H9 (cell line): ENCODE data around the gene NPTX2. TPM values are rescaled to one million over a fixed set of nuclear protein-coding genes. Genes with fewer than 3 reads are reported as not detected.
A peak's percentile ranks its signal among the peaks of the same experiment; 100 is the strongest.

Source experiments
- DNase-seq: peaks from one replicate; pipeline ENCODE4 v3.0.0-alpha.2; 2017
- H2AFZ ChIP-seq: one replicate; pipeline ENCODE4 v1.6.1; 2013; ENCODE audit warnings: mild to moderate bottlenecking, low read length, control low read depth, moderate library complexity
- H2AK5ac ChIP-seq: 2 replicates; pipeline ENCODE4 v1.6.1; 2013; ENCODE audit warnings: low read length, control low read depth, mixed read lengths; ENCODE audit not compliant: insufficient read length
- H2BK120ac ChIP-seq: one replicate; pipeline ENCODE4 v1.6.1; 2013; ENCODE audit warnings: low read depth, mild to moderate bottlenecking, low read length, control low read depth, inconsistent platforms; ENCODE audit not compliant: poor library complexity, severe bottlenecking
- H2BK12ac ChIP-seq: 2 replicates; pipeline ENCODE4 v1.6.1; 2013; ENCODE audit warnings: low read length, control low read depth, mixed read lengths, low read depth; ENCODE audit not compliant: insufficient read length
- H2BK15ac ChIP-seq: 2 replicates; pipeline ENCODE4 v1.6.1; 2013; ENCODE audit warnings: low read depth, low read length, control low read depth
- H2BK20ac ChIP-seq: one replicate; pipeline ENCODE4 v1.6.1; 2013; ENCODE audit warnings: low read depth, mild to moderate bottlenecking, low read length, control low read depth, inconsistent platforms; ENCODE audit not compliant: poor library complexity, severe bottlenecking
- H2BK5ac ChIP-seq: 2 replicates; pipeline ENCODE4 v1.6.1; 2013; ENCODE audit warnings: low read length, control low read depth, mixed read lengths; ENCODE audit not compliant: insufficient read length
- H3K14ac ChIP-seq: 2 replicates; pipeline ENCODE4 v1.6.1; 2013; ENCODE audit warnings: low read length, control low read depth; ENCODE audit not compliant: insufficient read depth
- H3K18ac ChIP-seq: 2 replicates; pipeline ENCODE4 v1.6.1; 2013; ENCODE audit warnings: low read depth, mild to moderate bottlenecking, mixed read lengths, low read length, control low read depth; ENCODE audit not compliant: insufficient read length
- H3K23ac ChIP-seq: 2 replicates; pipeline ENCODE4 v1.6.1; 2013; ENCODE audit warnings: low read length, control low read depth, mixed read lengths, low read depth; ENCODE audit not compliant: insufficient read length
- H3K23me2 ChIP-seq: 2 replicates; pipeline ENCODE4 v1.6.1; 2013; ENCODE audit warnings: low read depth, mild to moderate bottlenecking, mixed read lengths, low read length, control low read depth; ENCODE audit not compliant: insufficient read length, poor library complexity, severe bottlenecking
- H3K27ac ChIP-seq: 2 replicates; pipeline ENCODE4 v1.5.1; 2013; ENCODE audit warnings: low read length, control low read depth, mixed read lengths, low read depth; ENCODE audit not compliant: insufficient read length
- H3K27me3 ChIP-seq: 2 replicates; pipeline ENCODE4 v1.6.1; 2013; ENCODE audit warnings: low read length, control low read depth, inconsistent platforms; ENCODE audit not compliant: insufficient read depth
- H3K4ac ChIP-seq: 2 replicates; pipeline ENCODE4 v1.6.1; 2013; ENCODE audit warnings: low read depth, mild to moderate bottlenecking, control low read depth, inconsistent platforms, low read length, moderate library complexity
- H3K4me1 ChIP-seq: 2 replicates; pipeline ENCODE4 v1.6.1; 2013; ENCODE audit warnings: low read length, control low read depth, inconsistent platforms; ENCODE audit not compliant: insufficient read depth
- H3K4me2 ChIP-seq: 2 replicates; pipeline ENCODE4 v1.6.1; 2013; ENCODE audit warnings: low read length, control low read depth, mixed read lengths; ENCODE audit not compliant: insufficient read length, insufficient read depth
- H3K56ac ChIP-seq: 2 replicates; pipeline ENCODE4 v1.6.1; 2013; ENCODE audit warnings: low read depth, mild to moderate bottlenecking, mixed read lengths, low read length, control low read depth; ENCODE audit not compliant: insufficient read length
- H3K79me1 ChIP-seq: 2 replicates; pipeline ENCODE4 v1.6.1; 2013; ENCODE audit warnings: low read depth, mild to moderate bottlenecking, moderate library complexity, low read length, control low read depth, inconsistent platforms; ENCODE audit not compliant: insufficient read depth, poor library complexity, severe bottlenecking
- H3K79me2 ChIP-seq: 2 replicates; pipeline ENCODE4 v1.6.1; 2013; ENCODE audit warnings: low read length, control low read depth, inconsistent platforms; ENCODE audit not compliant: insufficient read depth
- H3K9ac ChIP-seq: 2 replicates; pipeline ENCODE4 v1.6.1; 2013; ENCODE audit warnings: low read length, control low read depth, mixed read lengths; ENCODE audit not compliant: insufficient read length; ENCODE audit errors: extremely low read depth
- H3K9me3 ChIP-seq: one replicate; pipeline ENCODE4 v1.6.1; 2013; ENCODE audit warnings: low read depth, low read length, inconsistent platforms; ENCODE audit not compliant: control insufficient read depth
- H3T11ph ChIP-seq: one replicate; pipeline ENCODE4 v1.6.1; 2013; ENCODE audit warnings: mild to moderate bottlenecking, low read length, control low read depth, inconsistent platforms
- H4K20me1 ChIP-seq: one replicate; pipeline ENCODE4 v1.6.1; 2013; ENCODE audit not compliant: control insufficient read depth, insufficient read length, insufficient read depth
- H4K5ac ChIP-seq: 2 replicates; pipeline ENCODE4 v1.6.1; 2013; ENCODE audit warnings: low read depth, mild to moderate bottlenecking, mixed read lengths, low read length, control low read depth; ENCODE audit not compliant: insufficient read length
- H4K8ac ChIP-seq: replicated peaks from 2 replicates; pipeline ENCODE4 v1.6.1; 2013; ENCODE audit warnings: low read length, control low read depth, mixed read lengths, low read depth; ENCODE audit not compliant: insufficient read length
- H4K91ac ChIP-seq: 2 replicates; pipeline ENCODE4 v1.6.1; 2013; ENCODE audit warnings: low read depth, mild to moderate bottlenecking, moderate library complexity, mixed read lengths, low read length, control low read depth; ENCODE audit not compliant: insufficient read length
- H3K27ac Mint-ChIP-seq, 3 experiments: 2 replicates in 2 of 3; 3 replicates in 1 of 3; pipeline ENCODE4 v1.8.0; 2020 to 2021; ENCODE audit warnings: mixed read lengths in 3 of 3, mild to moderate bottlenecking in 1 of 3, moderate library complexity in 1 of 3
- H3K27me3 Mint-ChIP-seq: 2 replicates; pipeline ENCODE4 v1.8.0; 2021; ENCODE audit warnings: low read depth, mild to moderate bottlenecking, moderate library complexity, mixed read lengths
- H3K36me3 Mint-ChIP-seq, 3 experiments: 2 replicates in 2 of 3; 3 replicates in 1 of 3; pipeline ENCODE4 v1.8.0; 2020 to 2021; ENCODE audit warnings: low read depth in 3 of 3, mixed read lengths in 3 of 3; ENCODE audit not compliant: insufficient read depth in 1 of 3
- H3K4me1 Mint-ChIP-seq, 2 experiments: 2 replicates each; pipeline ENCODE4 v1.8.0; 2020; ENCODE audit warnings: mixed read lengths in 2 of 2
- H3K4me3 Mint-ChIP-seq, 2 experiments: 2 replicates in 1 of 2; 3 replicates in 1 of 2; pipeline ENCODE4 v1.8.0; 2020 to 2021; ENCODE audit warnings: mild to moderate bottlenecking in 2 of 2, mixed read lengths in 2 of 2, moderate library complexity in 1 of 2
- H3K9me3 Mint-ChIP-seq, 2 experiments: 2 replicates in 1 of 2; 3 replicates in 1 of 2; pipeline ENCODE4 v1.8.0; 2020; ENCODE audit warnings: mild to moderate bottlenecking in 2 of 2, mixed read lengths in 2 of 2, moderate library complexity in 1 of 2
- CTCF ChIP-seq: fragments of 200-600 bp; sonication (generic); conservative IDR thresholded peaks from 3 replicates; pipeline ENCODE4 v1.8.0; 2021; ENCODE audit warnings: antibody characterized with exemption, mild to moderate bottlenecking
- WGBS: extraction: QIAGEN DNeasy Blood & Tissue Kit; methylation state at CpG from one replicate; pipeline ENCODE4 v1.1.7; 2013; ENCODE audit warnings: missing lambda C conversion rate, low lambda C conversion rate, mixed read lengths; ENCODE audit not compliant: insufficient read length; ENCODE audit errors: extremely low coverage; 5-methylcytosine and 5-hydroxymethylcytosine counted together
- total RNA-seq: library from RNA; stranded (reverse); gene quantifications from 2 replicates; pipeline ENCODE4 v1.2.1, GENCODE V29; 2021

The NPTX2 gene
- total RNA-seq, 1 experiment from 2014 or later, result 8.4 TPM

DNA sequence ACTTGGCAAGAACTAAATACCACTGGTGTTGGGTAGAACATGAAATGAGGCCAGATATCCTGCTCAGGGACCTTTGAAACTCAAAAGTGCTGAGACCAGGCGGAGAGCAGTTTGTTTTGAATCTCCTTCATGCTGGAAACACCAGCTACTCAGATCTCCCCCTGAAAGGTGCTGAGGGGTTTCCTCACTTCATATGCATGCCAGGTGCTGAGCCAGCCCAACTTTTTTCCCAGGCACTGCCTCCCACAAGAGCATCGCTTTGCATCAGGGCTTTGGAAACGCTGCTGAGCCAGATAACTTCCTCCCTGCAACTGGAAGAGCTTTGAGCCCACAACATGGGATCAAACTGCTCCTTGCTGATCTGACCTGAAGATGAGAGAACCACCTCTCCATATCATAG is 13.7 kb downstream of the NPTX2 start:
- Mint-ChIP-seq H3K27me3 (peaks cover 93% of the 10 kb centered on the region), H3K4me3 (no peak overlapping the region; a peak in 1 of 5 replicates), H3K9me3 (peaks cover 6 to 22% of the 10 kb centered on the region in 2 experiments), H3K4me1 (peaks cover 26 to 42% of the 10 kb centered on the region in 2 experiments), H3K27ac (peak overlapping the region in 2 of 3 experiments; percentile 37 to 73; a peak in 3 of 7 replicates), H3K36me3 (peaks cover 0 to 10% (median 1%) of the 10 kb centered on the region in 3 experiments; a peak in 4 of 7 replicates)
- no peak overlapping the region for H2BK12ac ChIP-seq
- H3K9me3 ChIP-seq, result no peaks in the 10 kb centered on the region
- TF ChIP-seq CTCF, result no peak
- H4K91ac ChIP-seq, result no peak overlapping the region
- H3K14ac ChIP-seq, result no peak overlapping the region
- no peak overlapping the region for H3K4ac ChIP-seq
- no peaks in the 10 kb centered on the region for H3K79me2 ChIP-seq
- H4K20me1 ChIP-seq, result no peaks in the 10 kb centered on the region
- H3K79me1 ChIP-seq, result no peaks in the 10 kb centered on the region
- no peak overlapping the region for H3K18ac ChIP-seq
- no peak overlapping the region for H3K27ac ChIP-seq
- no peaks in the 10 kb centered on the region; the same call in 1 of the 2 replicates for H3K4me1 ChIP-seq
- no CpG with 5 or more reads among the region's 3 CpGs for WGBS
- H2BK20ac ChIP-seq, result no peak overlapping the region
- no peak overlapping the region for H4K8ac ChIP-seq
- no peak overlapping the region for H2BK15ac ChIP-seq
- H2BK5ac ChIP-seq, result no peak overlapping the region
- no peak overlapping the region for H3T11ph ChIP-seq
- DNase-seq, result no peak
- H3K56ac ChIP-seq, result no peak overlapping the region
- H3K9ac ChIP-seq, result no peak overlapping the region
- H2BK120ac ChIP-seq, result no peak overlapping the region
- H2AK5ac ChIP-seq, result no peak overlapping the region
- no peak overlapping the region for H3K4me2 ChIP-seq
- no peak overlapping the region for H2AFZ ChIP-seq
- H3K23me2 ChIP-seq, result no peaks in the 10 kb centered on the region
- no peaks in the 10 kb centered on the region for H3K27me3 ChIP-seq
- H3K23ac ChIP-seq, result no peak overlapping the region
- H4K5ac ChIP-seq, result no peak overlapping the region
